Endodermal cell (in vitro differentiated cells): ENCODE measurements around the gene SMIM33. TPM values are rescaled to one million over a fixed set of nuclear protein-coding genes. Genes with fewer than 3 reads are reported as not detected.
"Not testable (repeated sequence)": the region's sequence is repeated elsewhere in the genome, so short reads cannot be mapped to it uniquely, and the experiment has no call there.

Source experiments
- DNase-seq: peaks from one replicate; pipeline ENCODE4 v3.0.0-alpha.2; 2017
- H3K27ac ChIP-seq: 2 replicates; pipeline ENCODE4 v1.5.1; 2013; ENCODE audit warnings: mild to moderate bottlenecking, low read depth, low read length, moderate library complexity
- H3K27me3 ChIP-seq: 2 replicates; pipeline ENCODE4 v1.6.1; 2013; ENCODE audit warnings: mild to moderate bottlenecking, low read length, moderate library complexity; ENCODE audit not compliant: insufficient read depth, control insufficient read depth, poor library complexity, severe bottlenecking
- H3K36me3 ChIP-seq: 2 replicates; pipeline ENCODE4 v1.7.0; 2013; ENCODE audit warnings: mild to moderate bottlenecking, low read length, moderate library complexity; ENCODE audit not compliant: control insufficient read depth, insufficient read depth
- H3K4me1 ChIP-seq: one replicate; pipeline ENCODE4 v1.7.0; 2013; ENCODE audit warnings: low read length; ENCODE audit not compliant: control insufficient read depth, insufficient read depth
- H3K4me3 ChIP-seq: 2 replicates; pipeline ENCODE4 v1.5.1; 2013; ENCODE audit warnings: mild to moderate bottlenecking, low read length, moderate library complexity
- H3K9ac ChIP-seq: 2 replicates; pipeline ENCODE4 v1.6.1; 2013; ENCODE audit warnings: mild to moderate bottlenecking, low read length, moderate library complexity; ENCODE audit not compliant: poor library complexity, severe bottlenecking; ENCODE audit errors: extremely low read depth
- H3K9me3 ChIP-seq: 2 replicates; pipeline ENCODE4 v1.6.1; 2013; ENCODE audit warnings: mild to moderate bottlenecking, low read length, moderate library complexity; ENCODE audit not compliant: control insufficient read depth
- H3K27ac Mint-ChIP-seq: 2 replicates; pipeline ENCODE4 v1.8.0; 2020; ENCODE audit warnings: mixed read lengths
- H3K27me3 Mint-ChIP-seq: 2 replicates; pipeline ENCODE4 v1.8.0; 2021; ENCODE audit warnings: mild to moderate bottlenecking, mixed read lengths; ENCODE audit not compliant: insufficient read depth
- H3K36me3 Mint-ChIP-seq: 2 replicates; pipeline ENCODE4 v1.8.0; 2020; ENCODE audit warnings: low read depth, mixed read lengths
- H3K4me1 Mint-ChIP-seq: 2 replicates; pipeline ENCODE4 v1.8.0; 2020; ENCODE audit warnings: mixed read lengths
- H3K4me3 Mint-ChIP-seq: 2 replicates; pipeline ENCODE4 v1.8.0; 2020; ENCODE audit warnings: mild to moderate bottlenecking, moderate library complexity, mixed read lengths
- H3K9me3 Mint-ChIP-seq: 2 replicates; pipeline ENCODE4 v1.8.0; 2020; ENCODE audit warnings: mild to moderate bottlenecking, mixed read lengths
- WGBS, 2 experiments: methylation state at CpG; one replicate each; pipeline versions ENCODE4 v1.1.5 to v1.1.7; 2013; ENCODE audit warnings: missing lambda C conversion rate in 2 of 2, mixed read lengths in 1 of 2; ENCODE audit not compliant: insufficient coverage in 1 of 2, insufficient read length in 1 of 2; 5-methylcytosine and 5-hydroxymethylcytosine counted together
- total RNA-seq, 2 donors: library from RNA; stranded (reverse); fragmentation: NEBNext Ultra II Directional in 1 of 2; extraction: Animal tissue kit (Norgen Biotek cat#: 25700) in 1 of 2; gene quantifications; 2 replicates in 1 of 2; 3 replicates in 1 of 2; pipeline ENCODE4 v1.2.1, GENCODE V29; 2021
- TF ChIP-seq, protein P1 (sequence below): fragments of 200-600 bp; sonication (generic); conservative IDR thresholded peaks from 2 replicates; pipeline ENCODE4 v1.5.0; 2021; ENCODE audit warnings: antibody characterized with exemption, mild to moderate bottlenecking

Gene SMIM33
- total RNA-seq, 2 donors from 2014 or later: not detected

DNA sequence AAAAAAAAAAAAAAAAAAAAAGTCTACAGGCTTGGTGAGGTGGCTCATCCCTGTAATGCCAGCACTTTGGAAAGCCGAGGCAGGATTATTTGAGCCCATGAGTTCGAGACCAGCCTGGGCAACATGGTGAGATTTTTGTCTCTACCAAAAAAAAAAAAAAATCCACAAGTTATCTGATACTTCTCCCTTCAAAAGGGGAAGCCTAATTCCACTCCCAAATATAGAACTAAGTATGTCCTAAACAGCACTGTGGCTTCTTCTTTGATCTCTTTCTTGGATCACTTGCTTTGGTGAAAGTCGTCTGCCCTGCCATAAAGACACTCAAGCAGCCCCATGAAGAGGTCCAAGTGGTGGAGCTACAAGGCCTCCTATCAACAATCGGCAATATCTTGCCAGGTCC lies 30.6 kb downstream of the SMIM33 start:
- Mint-ChIP-seq H3K9me3 (peaks cover 6% of the 10 kb centered on the region), H3K4me1 (peaks cover 8% of the 10 kb centered on the region), H3K27ac (no peak overlapping the region), H3K36me3 (no peaks in the 10 kb centered on the region), H3K27me3 (peaks cover 6% of the 10 kb centered on the region), H3K4me3 (no peak overlapping the region)
- no peak overlapping the region for H3K27ac ChIP-seq
- TF ChIP-seq, protein P1, sequence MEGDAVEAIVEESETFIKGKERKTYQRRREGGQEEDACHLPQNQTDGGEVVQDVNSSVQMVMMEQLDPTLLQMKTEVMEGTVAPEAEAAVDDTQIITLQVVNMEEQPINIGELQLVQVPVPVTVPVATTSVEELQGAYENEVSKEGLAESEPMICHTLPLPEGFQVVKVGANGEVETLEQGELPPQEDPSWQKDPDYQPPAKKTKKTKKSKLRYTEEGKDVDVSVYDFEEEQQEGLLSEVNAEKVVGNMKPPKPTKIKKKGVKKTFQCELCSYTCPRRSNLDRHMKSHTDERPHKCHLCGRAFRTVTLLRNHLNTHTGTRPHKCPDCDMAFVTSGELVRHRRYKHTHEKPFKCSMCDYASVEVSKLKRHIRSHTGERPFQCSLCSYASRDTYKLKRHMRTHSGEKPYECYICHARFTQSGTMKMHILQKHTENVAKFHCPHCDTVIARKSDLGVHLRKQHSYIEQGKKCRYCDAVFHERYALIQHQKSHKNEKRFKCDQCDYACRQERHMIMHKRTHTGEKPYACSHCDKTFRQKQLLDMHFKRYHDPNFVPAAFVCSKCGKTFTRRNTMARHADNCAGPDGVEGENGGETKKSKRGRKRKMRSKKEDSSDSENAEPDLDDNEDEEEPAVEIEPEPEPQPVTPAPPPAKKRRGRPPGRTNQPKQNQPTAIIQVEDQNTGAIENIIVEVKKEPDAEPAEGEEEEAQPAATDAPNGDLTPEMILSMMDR: no peak
- no peak overlapping the region for H3K9ac ChIP-seq
- 90 to 94% methylated on average over 4 of the region's 4 CpGs for WGBS, 2 experiments
- H3K27me3 ChIP-seq: no peaks in the 10 kb centered on the region
- H3K36me3 ChIP-seq: no peaks in the 10 kb centered on the region
- H3K4me3 ChIP-seq: no peak overlapping the region
- H3K4me1 ChIP-seq: no peaks in the 10 kb centered on the region
- H3K9me3 ChIP-seq: no peaks in the 10 kb centered on the region
- no peak for DNase-seq

DNA sequence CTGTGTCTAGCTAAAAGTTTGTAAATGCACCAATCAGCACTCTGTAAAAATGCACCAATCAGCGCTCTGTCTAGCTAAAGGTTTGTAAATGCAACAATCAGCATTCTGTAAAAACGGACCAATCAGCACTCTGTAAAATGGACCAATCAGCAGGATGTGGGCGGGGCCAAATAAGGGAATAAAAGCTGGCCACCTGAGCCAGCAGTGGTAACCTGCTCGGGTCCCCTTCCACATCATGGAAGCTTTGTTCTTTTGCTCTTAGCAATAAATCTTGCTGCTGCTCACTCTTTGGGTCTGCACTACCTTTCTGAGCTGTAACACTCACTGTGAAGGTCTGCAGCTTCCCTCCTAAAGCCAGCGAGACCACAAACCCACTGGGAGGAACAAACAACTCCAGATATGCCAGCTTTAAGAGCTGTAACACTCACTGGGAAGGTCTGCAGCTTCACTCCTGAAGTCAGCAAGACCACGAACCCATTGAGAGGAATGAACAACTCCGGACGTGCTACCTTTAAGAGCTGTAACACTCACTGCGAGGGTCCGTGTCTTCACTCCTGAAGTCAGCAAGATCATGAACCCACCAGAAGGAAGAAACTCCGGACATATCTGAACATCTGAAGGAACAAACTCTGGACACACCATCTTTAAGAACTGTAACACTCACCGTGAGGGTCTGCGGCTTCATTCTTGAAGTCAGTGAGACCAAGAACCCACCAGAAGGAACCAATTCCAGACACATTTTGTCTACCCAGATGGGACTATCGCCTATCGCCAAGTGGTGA lies 32.4 kb downstream of the SMIM33 start:
- not testable (repeated sequence) for H3K27me3 Mint-ChIP-seq, H3K9me3 Mint-ChIP-seq, H3K36me3 ChIP-seq, H3K27me3 ChIP-seq, H3K9ac ChIP-seq, H3K4me3 ChIP-seq, H3K4me1 Mint-ChIP-seq, H3K27ac ChIP-seq, H3K9me3 ChIP-seq, H3K36me3 Mint-ChIP-seq, H3K4me1 ChIP-seq, DNase-seq, H3K27ac Mint-ChIP-seq
- WGBS, 2 experiments: 91 to 93% methylated on average over 14 to 15 of the region's 15 CpGs
- H3K4me3 Mint-ChIP-seq: peak overlapping the region; percentile 56

DNA sequence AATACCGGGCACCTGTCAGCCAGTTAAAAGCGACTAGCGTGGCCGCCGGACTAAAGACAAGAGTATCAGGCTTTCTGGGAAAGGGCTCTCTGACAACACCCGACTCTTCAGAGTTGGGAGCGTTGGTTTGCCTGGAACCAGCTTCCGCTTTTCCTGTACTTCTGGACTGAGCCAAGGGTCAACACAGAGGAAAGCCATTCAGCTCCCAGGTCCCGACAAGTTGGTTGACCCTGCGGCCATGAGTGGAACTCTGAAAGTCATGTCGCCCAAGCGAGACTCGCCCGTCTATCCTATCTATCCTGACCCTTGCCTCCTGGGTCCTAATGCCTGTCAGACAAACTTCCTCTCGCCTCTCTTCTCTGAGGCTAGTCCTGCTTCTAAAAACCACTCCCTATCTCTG lies 33.1 kb downstream of the SMIM33 start:
- WGBS, 2 experiments: 66 to 74% methylated on average over 12 to 15 of the region's 15 CpGs
- peak; percentile 73 for DNase-seq

DNA sequence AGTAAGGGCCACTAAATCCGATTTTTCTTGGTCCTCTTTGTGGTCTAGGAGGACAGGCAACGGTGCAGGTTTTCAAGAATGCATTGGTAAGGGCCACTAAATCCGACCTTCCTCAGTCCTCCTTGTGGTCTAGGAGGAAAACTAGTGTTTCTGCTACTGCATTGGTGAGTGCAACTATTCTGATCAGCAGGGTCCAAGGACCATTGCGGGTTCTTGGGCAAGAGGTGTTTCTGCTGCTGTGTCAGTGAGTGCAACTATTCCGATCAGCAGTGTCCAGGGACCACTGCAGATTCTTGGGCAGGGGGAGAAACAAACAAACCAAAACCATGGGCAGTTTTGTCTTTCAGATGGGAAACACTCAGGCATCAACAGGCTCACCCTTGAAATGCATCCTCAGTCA lies 33.9 kb downstream of the SMIM33 start:
- not testable (repeated sequence) for H3K9me3 ChIP-seq, H3K27ac ChIP-seq, DNase-seq, H3K4me1 ChIP-seq, H3K27me3 ChIP-seq, H3K4me3 Mint-ChIP-seq, H3K36me3 ChIP-seq, H3K4me3 ChIP-seq, H3K9ac ChIP-seq, H3K4me1 Mint-ChIP-seq, H3K9me3 Mint-ChIP-seq, H3K27ac Mint-ChIP-seq, H3K36me3 Mint-ChIP-seq, H3K27me3 Mint-ChIP-seq
- 73 to 76% methylated on average over 4 to 5 of the region's 5 CpGs for WGBS, 2 experiments

More for the DNA sequence above, 33.1 kb downstream of the SMIM33 start:
- not testable (repeated sequence) for H3K36me3 Mint-ChIP-seq, H3K36me3 ChIP-seq, H3K27me3 Mint-ChIP-seq, H3K4me1 Mint-ChIP-seq, H3K4me3 ChIP-seq, H3K27ac ChIP-seq, H3K9me3 ChIP-seq, H3K9ac ChIP-seq, H3K4me1 ChIP-seq, H3K27me3 ChIP-seq, H3K9me3 Mint-ChIP-seq, H3K27ac Mint-ChIP-seq
- peak overlapping the region; percentile 56 for H3K4me3 Mint-ChIP-seq
